Measurements from ENCODE around the gene FMO4.
"Not testable (repeated sequence)": the region's sequence is repeated elsewhere in the genome, so short reads cannot be mapped to it uniquely, and the experiment has no call there.

The FMO4 gene

DNA sequence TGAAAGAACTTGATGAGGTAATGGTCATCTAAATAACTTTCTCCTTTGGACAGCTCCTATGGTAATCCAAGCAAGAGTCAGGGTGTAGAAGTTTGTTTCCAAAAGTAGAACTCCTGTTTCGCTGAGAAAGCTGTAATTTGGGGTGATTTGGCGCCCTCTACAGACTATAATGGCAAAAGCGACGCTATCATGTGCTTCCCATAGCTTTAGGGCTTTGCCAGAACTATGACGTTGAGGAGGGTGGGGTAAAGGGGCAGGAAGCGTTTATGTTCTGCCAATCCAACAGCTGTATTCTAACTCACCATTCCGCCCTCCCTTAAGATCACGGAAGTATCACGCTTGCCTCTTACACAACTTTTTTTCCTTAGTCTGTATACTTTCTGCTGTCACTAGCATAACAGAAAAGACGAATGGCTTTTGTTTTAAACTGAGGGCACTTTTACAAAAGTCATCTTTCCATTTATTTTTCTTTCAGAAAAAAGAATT is at the start of gene FMO4:
FMO4 (plus strand) TSS at position 349 of the 486 bp plus-strand sequence. CDS start 5,643 bp downstream, outside the sequence.
- Histone ChIP-seq H3K27ac (peak within 1 kb of the TSS in 18 of 21 experiments; percentile 2 to 85 (median 70)), H3K4me3 (peak within 1 kb of the TSS in 6 of 7 experiments; percentile 2 to 33 (median 16))

GRCh38 chr1:171265686-171266085 is 48.3 kb upstream of the FMO4 start:
- Histone ChIP-seq H3K4me3 (no peak overlapping the region), H3K27ac (peak overlapping the region in 2 of 21 experiments; percentile 25 to 81)

DNA sequence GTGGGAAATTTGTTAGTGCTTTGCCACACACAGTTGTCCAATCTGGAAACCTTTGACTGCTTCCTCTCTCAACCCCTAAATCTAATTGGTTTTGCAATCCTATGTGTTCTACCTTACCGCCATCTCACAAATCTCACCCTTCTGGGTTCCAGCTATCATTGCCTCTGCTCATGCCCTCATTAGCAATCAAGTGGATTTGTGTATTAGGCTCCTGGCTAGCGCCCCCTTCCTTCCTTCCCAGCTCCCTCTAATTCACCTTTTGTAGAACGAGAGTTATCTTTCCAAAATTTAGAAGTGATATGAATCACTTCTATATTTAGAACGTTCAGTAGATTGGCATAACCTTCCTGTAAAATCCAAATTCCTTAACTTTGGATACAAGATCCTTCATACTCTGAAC is 47.1 kb upstream of the FMO4 start:
- Histone ChIP-seq H3K27ac (peak overlapping the region in 11 of 21 experiments; percentile 7 to 81 (median 44)), H3K4me3 (no peak overlapping the region)

DNA sequence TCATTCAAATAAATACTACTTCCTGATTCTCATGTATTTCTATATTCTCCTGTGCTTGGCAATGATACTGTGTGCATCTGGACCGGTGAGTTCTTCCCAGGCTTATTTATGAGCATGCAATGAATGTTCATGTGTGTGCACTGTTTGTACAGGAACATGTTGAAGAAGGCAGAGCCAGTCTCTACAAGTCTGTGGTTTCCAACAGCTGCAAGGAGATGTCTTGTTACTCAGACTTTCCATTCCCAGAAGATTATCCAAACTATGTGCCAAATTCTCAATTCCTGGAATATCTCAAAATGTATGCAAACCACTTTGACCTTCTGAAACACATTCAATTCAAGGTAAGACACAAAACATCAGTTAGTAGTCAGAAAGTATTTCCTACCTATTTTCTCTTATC is 46.6 kb upstream of the FMO4 start:
- Histone ChIP-seq H3K4me3 (no peak overlapping the region), H3K27ac (peak overlapping the region in 14 of 21 experiments; percentile 7 to 86 (median 52))

GRCh38 chr1:171270806-171271205 is 43.2 kb upstream of the FMO4 start:
- H3K4me3 ChIP-seq: no peak overlapping the region
- no peak overlapping the region for H3K27ac ChIP-seq

GRCh38 chr1:171277534-171277933 is 36.4 kb upstream of the FMO4 start:
- no peak overlapping the region for H3K27ac ChIP-seq
- no peak overlapping the region for H3K4me3 ChIP-seq

DNA sequence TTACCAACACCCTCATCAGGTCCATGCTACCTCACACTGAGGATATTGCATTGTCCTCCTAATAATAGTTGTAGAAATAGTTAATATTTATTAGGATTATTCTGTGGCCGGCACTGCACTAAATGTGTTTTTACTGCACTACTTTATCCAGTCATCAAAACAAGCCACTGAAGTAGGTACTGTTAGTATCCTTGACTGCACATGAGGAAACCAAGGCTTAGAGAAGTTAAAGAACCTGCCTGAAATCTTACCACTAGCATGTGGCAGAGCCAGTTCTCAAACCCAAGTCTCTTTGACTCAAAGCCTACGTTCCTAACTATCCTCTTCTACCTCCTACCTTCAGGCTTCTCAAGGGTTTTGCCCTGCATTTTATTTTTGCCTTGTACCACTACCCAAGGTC is 34.7 kb upstream of the FMO4 start:
- H3K4me3 ChIP-seq: no peak overlapping the region
- H3K27ac ChIP-seq: no peak overlapping the region

GRCh38 chr1:171279678-171280077 is 34.3 kb upstream of the FMO4 start:
- Histone ChIP-seq H3K4me3 (no peak overlapping the region), H3K27ac (no peak overlapping the region)

GRCh38 chr1:171280599-171280998 is 33.4 kb upstream of the FMO4 start:
- Histone ChIP-seq H3K27ac (no peak overlapping the region), H3K4me3 (no peak overlapping the region)

DNA sequence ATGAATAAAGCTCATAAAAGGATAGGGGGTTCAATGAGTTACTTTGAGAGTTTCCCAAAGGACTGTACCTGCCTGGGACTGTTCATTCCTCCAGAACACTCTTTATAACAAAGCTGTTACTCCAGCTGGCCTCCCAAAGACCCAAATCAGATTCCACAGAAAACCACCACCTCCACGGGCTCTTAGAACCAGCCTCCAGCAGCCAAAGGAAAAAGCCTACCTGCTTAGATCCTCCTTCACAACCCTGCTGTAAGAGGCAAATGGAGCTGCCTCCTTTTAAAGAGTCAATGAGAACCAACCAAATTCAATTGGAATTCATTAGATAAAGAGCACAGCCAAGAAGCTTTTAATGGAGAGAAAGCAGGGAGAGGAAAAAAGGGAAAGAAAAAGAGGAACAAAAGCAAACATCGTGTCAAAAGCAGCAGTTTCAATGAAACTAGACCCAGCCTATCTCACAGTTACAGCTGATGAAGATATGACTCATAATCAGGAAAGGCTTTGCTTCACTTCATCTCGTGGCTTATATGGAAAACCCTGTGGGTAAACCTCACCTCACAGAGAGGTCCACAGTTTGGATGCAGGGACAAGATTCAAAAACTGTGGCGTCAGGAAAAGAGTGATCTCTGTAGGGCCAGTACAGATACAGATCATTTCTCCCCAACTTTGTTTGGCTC is 27.8 kb upstream of the FMO4 start:
- Histone ChIP-seq H3K27ac (no peak overlapping the region), H3K4me3 (no peak overlapping the region)

- Histone ChIP-seq H3K4me3 (no peak overlapping the region), H3K27ac (no peak overlapping the region)
Measured at GRCh38 chr1:171290621-171291020, 23.4 kb upstream of the FMO4 start.

DNA sequence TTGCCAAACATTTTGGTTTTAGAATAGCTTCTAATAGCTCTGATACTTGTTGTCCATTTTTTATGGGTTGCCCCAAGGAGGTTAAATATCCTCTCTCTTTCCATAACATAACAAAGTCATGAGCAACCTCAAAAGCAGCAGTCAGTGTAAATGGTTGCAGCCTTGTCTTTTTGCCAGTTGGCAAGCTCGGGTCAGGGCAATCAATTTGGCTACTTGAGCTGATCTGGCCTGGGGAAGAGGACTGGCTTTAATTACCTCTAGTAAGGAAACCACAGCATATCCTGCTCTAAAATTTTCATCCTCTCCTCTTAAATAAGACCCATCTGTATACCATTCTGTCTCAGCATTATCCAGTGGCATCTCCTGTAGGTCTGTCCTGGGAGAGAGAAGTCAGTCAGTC is 21.2 kb upstream of the FMO4 start:
- no peak overlapping the region for H3K4me3 ChIP-seq
- H3K27ac ChIP-seq: peak overlapping the region in 3 of 21 experiments; percentile 1 to 28 (median 4)

GRCh38 chr1:171295383-171295782 is 18.6 kb upstream of the FMO4 start:
- peak overlapping the region in 5 of 21 experiments; percentile 5 to 68 (median 29) for H3K27ac ChIP-seq
- H3K4me3 ChIP-seq: not testable (repeated sequence)

DNA sequence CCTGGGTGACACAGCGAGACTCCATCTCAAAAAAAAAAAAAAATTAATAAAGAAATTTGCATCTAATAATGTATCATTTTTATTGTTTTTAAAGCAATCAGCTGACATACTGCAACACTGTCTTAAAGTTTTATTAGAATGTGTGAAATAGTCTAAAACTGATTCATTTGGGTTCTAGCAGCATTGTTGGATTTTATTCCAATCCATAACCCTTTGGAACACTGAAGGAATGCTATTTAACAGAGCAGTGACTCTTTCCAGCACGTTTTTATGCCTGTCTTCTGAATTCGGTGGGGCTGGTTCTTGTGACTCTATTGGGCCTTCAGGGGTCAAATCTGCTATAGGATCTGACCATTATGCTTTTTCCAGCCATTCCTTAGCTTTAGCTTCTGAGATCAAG is 18.2 kb upstream of the FMO4 start:
- H3K27ac ChIP-seq: peak overlapping the region in 8 of 21 experiments; percentile 5 to 68 (median 34)
- H3K4me3 ChIP-seq: no peak overlapping the region

DNA sequence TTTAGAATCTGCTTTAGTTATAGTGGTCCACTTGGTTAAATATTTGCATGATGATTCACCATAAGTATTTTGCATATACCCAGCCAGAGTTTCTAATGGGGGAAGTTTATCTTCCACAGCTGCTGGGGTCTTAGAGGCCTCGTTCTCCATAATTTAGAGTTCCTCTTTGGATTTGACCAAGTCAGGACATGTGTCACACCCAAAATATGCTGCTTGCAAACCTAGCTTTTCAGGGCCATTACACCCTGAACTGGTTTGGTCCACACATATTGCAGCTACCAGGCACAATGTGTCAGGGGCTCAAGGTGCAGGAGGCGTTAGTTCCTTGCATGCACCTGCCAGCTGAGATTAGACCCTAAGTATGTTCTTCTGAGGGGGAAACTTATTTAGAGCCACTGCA is 17.1 kb upstream of the FMO4 start:
- Histone ChIP-seq H3K4me3 (no peak overlapping the region), H3K27ac (peak overlapping the region in 1 of 21 experiments; percentile 9)

DNA sequence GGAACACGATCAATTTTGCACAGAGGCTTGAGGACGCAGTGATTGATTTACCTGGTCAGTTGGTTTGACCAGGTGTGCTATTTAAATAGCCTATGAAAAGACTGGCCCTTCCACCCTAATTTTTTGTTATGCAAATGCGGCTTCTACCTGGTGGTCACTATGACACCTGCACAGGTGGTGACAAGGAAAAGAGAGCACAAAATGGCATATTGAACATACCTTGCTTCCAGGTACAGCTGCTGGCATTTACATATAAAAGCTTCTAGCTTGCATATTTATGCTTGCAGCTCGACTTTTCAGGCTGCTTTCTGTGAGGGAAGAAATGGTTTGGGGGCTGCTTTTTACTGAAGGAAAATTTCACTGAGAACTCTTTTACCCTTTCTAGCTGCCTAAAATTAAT is 15.3 kb upstream of the FMO4 start:
- no peak overlapping the region for H3K27ac ChIP-seq
- H3K4me3 ChIP-seq: no peak overlapping the region

DNA sequence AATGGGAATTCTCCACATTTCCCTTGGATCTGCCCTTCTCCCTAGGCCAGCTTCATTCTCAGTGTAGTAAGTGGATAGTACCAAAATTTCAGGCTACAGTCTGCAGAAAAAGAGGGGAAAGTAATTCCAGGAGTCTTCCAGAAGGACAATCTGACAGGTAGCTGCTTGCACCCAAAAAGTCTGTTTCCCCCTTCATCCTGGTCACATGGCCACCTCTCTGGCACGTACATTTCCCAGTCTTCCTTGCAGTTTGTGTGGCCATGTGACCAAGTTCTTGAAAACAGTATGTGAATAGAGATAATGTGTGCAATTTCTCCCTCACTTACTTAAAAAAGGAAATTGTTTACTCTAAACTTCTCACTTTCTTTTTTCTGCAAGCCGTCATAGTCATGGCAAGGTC is 14.6 kb upstream of the FMO4 start:
- H3K27ac ChIP-seq: no peak overlapping the region
- no peak overlapping the region for H3K4me3 ChIP-seq

- H3K27ac ChIP-seq: no peak overlapping the region
- no peak overlapping the region for H3K4me3 ChIP-seq
Measured at GRCh38 chr1:171300401-171300800, 13.6 kb upstream of the FMO4 start.

- H3K4me3 ChIP-seq: no peak overlapping the region
- H3K27ac ChIP-seq: no peak overlapping the region
Measured at GRCh38 chr1:171310661-171311087, 3.3 kb upstream of the FMO4 start.

GRCh38 chr1:171311771-171312558 is 2.0 kb upstream of the FMO4 start:
- H3K27ac ChIP-seq: no peak overlapping the region
- H3K4me3 ChIP-seq: no peak overlapping the region

GRCh38 chr1:171313319-171313834 is 606 bp upstream of the FMO4 start:
- Histone ChIP-seq H3K4me3 (no peak overlapping the region), H3K27ac (peak overlapping the region in 10 of 21 experiments; percentile 6 to 76 (median 46))

Data from skin epidermis (tissue), 12 donors.